Vagina (tissue), 2 donors: ENCODE measurements around the gene ALG12. TPM values are rescaled to one million over a fixed set of nuclear protein-coding genes. Genes with fewer than 3 reads are reported as not detected.

Source experiments
- DNase-seq, 2 donors: peaks; one replicate each; pipeline ENCODE4 v3.0.0-alpha.2; 2017; ENCODE audit errors: extremely low spot score in 2 of 2
- H3K27ac ChIP-seq: fragments of 200-600 bp; sonication (generic); one replicate; pipeline ENCODE4 v1.5.1; 2019
- H3K27me3 ChIP-seq: fragments of 200-600 bp; sonication (generic); one replicate; pipeline ENCODE4 v1.5.1; 2019
- H3K36me3 ChIP-seq, 2 donors: fragments of 200-600 bp; sonication (generic); one replicate each; pipeline ENCODE4 v1.5.1; 2017 to 2019
- H3K4me1 ChIP-seq: fragments of 200-600 bp; sonication (generic); one replicate; pipeline ENCODE4 v1.5.1; 2019
- H3K4me3 ChIP-seq, 2 donors: fragments of 200-600 bp; sonication (generic); 1 replicate in 1 of 2; 2 replicates in 1 of 2; pipeline ENCODE4 v1.5.1; 2016 to 2019
- H3K9me3 ChIP-seq: fragments of 200-600 bp; sonication (generic); one replicate; pipeline ENCODE4 v1.5.1; 2019
- POLR2A ChIP-seq, 2 donors: fragments of 450-650 bp; IDR thresholded peaks; one replicate each; pipeline ENCODE4 v1.6.1; 2017; ENCODE audit warnings: antibody characterized with exemption in 2 of 2, mild to moderate bottlenecking in 2 of 2, moderate library complexity in 2 of 2
- POLR2AphosphoS5 ChIP-seq, 2 donors: sonication (generic); formaldehyde crosslinking; IDR thresholded peaks; one replicate each; pipeline ENCODE4 v1.9.0; 2017; ENCODE audit warnings: antibody characterized with exemption in 2 of 2, mild to moderate bottlenecking in 2 of 2, low read depth in 1 of 2; ENCODE audit not compliant: insufficient read depth in 1 of 2
- intact Hi-C: fragments of 100-400 bp; cut with DNase I; formaldehyde crosslinking; loops from one replicate; pipeline ENCODE4 v1.15.1; 2023
- total RNA-seq: library from RNA; depleted of rRNA; stranded (reverse); fragments of >200 nt; gene quantifications from one replicate; pipeline ENCODE4 v1.2.3, GENCODE V29; 2016
- TF ChIP-seq, protein P1 (sequence below), 3 experiments: fragments of 450-650 bp in 2 of 3; fragments of 200-600 bp in 1 of 3; sonication (generic) in 1 of 3; IDR thresholded peaks; one replicate each; pipeline ENCODE4 v1.5.1; 2017 to 2019; ENCODE audit warnings: antibody characterized with exemption in 3 of 3, mild to moderate bottlenecking in 2 of 3, moderate library complexity in 2 of 3

ALG12 gene
- total RNA-seq, 1 donor from 2014 or later, result 21.4 TPM

- no peaks in the 10 kb centered on the region for H3K36me3 ChIP-seq
- no peaks in the 10 kb centered on the region for H3K9me3 ChIP-seq
- no peaks in the 10 kb centered on the region for H3K27me3 ChIP-seq
- DNase-seq, result no peak
- intact Hi-C loops, result no loop called here
- TF ChIP-seq POLR2AphosphoS5 (IDR thresholded peaks at IDR 0.05; ENCODE audit: insufficient read depth in 1 of 2, low read depth in 1 of 2) (no peak), POLR2A (IDR thresholded peaks at IDR 0.05) (no peak)
- TF ChIP-seq, protein P1, sequence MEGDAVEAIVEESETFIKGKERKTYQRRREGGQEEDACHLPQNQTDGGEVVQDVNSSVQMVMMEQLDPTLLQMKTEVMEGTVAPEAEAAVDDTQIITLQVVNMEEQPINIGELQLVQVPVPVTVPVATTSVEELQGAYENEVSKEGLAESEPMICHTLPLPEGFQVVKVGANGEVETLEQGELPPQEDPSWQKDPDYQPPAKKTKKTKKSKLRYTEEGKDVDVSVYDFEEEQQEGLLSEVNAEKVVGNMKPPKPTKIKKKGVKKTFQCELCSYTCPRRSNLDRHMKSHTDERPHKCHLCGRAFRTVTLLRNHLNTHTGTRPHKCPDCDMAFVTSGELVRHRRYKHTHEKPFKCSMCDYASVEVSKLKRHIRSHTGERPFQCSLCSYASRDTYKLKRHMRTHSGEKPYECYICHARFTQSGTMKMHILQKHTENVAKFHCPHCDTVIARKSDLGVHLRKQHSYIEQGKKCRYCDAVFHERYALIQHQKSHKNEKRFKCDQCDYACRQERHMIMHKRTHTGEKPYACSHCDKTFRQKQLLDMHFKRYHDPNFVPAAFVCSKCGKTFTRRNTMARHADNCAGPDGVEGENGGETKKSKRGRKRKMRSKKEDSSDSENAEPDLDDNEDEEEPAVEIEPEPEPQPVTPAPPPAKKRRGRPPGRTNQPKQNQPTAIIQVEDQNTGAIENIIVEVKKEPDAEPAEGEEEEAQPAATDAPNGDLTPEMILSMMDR (IDR thresholded peaks at IDR 0.05), result no peak
- H3K4me1 ChIP-seq, result peaks cover 70% of the 10 kb centered on the region
- H3K4me3 ChIP-seq, result peak overlapping the region; percentile 47 to 67
- peak overlapping the region; percentile 98 for H3K27ac ChIP-seq
Measured at GRCh38 chr22:49934160-49934890, 16.1 kb upstream of the ALG12 start.

- Histone ChIP-seq H3K27ac (peak overlapping the region; percentile 98), H3K27me3 (no peaks in the 10 kb centered on the region), H3K4me3 (peak overlapping the region; percentile 47 to 67), H3K4me1 (peaks cover 75% of the 10 kb centered on the region), H3K9me3 (no peaks in the 10 kb centered on the region), H3K36me3 (no peaks in the 10 kb centered on the region)
- TF ChIP-seq POLR2AphosphoS5 (IDR thresholded peaks at IDR 0.05; ENCODE audit: insufficient read depth in 1 of 2, low read depth in 1 of 2) (peak; percentile 19 to 83), POLR2A (IDR thresholded peaks at IDR 0.05) (no peak)
- peak in 1 of 2 donors; percentile 97 for DNase-seq
- intact Hi-C loops, result no loop called here
Measured at GRCh38 chr22:49933236-49934159, 15.3 kb upstream of the ALG12 start.

DNA sequence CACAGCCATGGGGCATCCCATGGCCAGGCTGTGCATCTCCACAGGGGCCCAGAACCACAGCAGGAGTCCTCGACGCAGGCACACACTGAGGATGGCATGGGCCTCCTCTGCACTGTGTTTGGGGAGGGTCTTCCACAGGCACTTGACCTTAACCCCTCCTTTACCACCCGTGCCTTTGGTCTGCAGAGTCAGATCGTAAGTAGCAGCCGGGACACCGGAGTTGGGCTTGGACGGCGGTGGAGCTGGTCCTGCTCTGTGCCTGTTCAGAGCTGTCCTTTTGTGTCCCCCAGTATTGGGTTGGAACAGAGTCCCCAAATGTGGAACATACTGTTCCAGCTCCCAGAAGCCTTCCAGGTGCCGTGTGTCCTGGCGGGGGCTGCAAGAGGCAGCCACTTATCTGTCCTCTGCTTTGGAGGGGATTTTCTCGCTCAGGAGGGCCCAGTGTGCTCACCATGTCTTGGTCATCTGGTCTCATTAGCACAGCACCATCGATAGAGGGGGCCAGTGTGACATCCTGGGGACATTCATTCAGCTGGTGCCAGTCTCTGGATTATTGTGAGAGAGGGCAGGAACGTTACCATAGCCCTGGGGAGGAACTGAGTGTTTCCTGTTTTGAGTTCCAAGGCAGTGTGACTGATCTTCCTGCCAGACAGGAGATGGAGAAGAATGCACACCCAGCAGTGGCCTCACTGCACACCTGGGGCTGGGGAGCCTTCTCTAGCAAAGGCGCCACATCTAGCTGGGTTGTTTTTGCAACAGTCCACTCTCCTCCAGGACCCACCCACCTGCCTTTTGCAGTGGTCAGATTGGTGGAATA is 12.6 kb upstream of the ALG12 start:
- Histone ChIP-seq H3K4me3 (no peak overlapping the region), H3K27me3 (no peaks in the 10 kb centered on the region), H3K27ac (no peak overlapping the region), H3K4me1 (peaks cover 54% of the 10 kb centered on the region), H3K9me3 (no peaks in the 10 kb centered on the region), H3K36me3 (peaks cover 0 to 4% of the 10 kb centered on the region in 2 donors)
- TF ChIP-seq, protein P1 (IDR thresholded peaks at IDR 0.05), result peak in 1 of 3 experiments; percentile 22
- TF ChIP-seq POLR2AphosphoS5 (IDR thresholded peaks at IDR 0.05; ENCODE audit: insufficient read depth in 1 of 2, low read depth in 1 of 2) (peak in 1 of 2 donors; percentile 81), POLR2A (IDR thresholded peaks at IDR 0.05) (no peak)
- intact Hi-C loops, result loop anchor here (2.0 kb wide), 1 partner anchor 100 kb away; no protein-coding TSS in a partner anchor
- DNase-seq, result no peak

DNA sequence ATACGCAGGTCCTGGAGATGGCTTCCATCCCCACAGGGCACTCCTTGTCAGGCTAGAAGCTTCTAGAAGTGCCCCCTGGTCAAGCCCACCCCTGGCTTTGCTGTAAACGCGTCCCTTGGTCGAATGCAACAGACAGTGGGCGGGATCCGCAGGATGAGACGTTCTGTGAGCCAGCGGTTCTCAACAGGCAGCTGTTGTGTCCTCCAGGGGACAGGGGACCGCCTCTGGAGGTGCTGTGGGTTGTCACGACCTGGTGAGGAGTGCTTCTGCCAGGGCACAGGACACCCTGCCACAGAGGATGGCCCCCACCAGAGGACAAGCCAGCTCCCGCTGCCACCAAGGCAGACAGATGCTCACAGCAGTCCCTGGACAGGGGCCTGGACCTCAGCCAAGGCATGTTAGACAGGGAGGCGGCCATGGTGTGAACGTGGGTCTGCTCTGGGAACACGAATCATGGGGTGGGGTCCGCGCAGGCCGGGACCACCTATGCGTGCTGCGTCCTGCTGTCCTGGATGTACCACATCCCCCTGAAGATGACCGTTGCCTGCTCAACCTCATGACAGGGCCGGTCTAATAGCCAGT is 11.8 kb upstream of the ALG12 start:
- no peak overlapping the region for H3K27ac ChIP-seq
- DNase-seq, result no peak
- H3K36me3 ChIP-seq, result peaks cover 0 to 9% of the 10 kb centered on the region in 2 donors
- H3K9me3 ChIP-seq, result no peaks in the 10 kb centered on the region
- H3K27me3 ChIP-seq, result no peaks in the 10 kb centered on the region
- no peak for TF ChIP-seq POLR2AphosphoS5 (IDR thresholded peaks at IDR 0.05; ENCODE audit: insufficient read depth in 1 of 2, low read depth in 1 of 2)
- TF ChIP-seq, protein P1 (IDR thresholded peaks at IDR 0.05), result no peak
- TF ChIP-seq POLR2A (IDR thresholded peaks at IDR 0.05), result no peak
- H3K4me3 ChIP-seq, result no peak overlapping the region
- intact Hi-C loops, result loop anchor here (2.0 to 10.0 kb wide), 2 partner anchors 101 to 265 kb away; no protein-coding TSS in a partner anchor
- H3K4me1 ChIP-seq, result peaks cover 48% of the 10 kb centered on the region
